GM18867 (cell line): ENCODE results near the gene SPDEF.

Experiments used
- ATAC-seq: cut with Tn5 transposase; IDR thresholded peaks from one replicate; pipeline ENCODE4 v1.9.1; 2021; ENCODE audit warnings: mild to moderate bottlenecking, moderate library complexity; ENCODE audit not compliant: unreplicated experiment

SPDEF gene

DNA sequence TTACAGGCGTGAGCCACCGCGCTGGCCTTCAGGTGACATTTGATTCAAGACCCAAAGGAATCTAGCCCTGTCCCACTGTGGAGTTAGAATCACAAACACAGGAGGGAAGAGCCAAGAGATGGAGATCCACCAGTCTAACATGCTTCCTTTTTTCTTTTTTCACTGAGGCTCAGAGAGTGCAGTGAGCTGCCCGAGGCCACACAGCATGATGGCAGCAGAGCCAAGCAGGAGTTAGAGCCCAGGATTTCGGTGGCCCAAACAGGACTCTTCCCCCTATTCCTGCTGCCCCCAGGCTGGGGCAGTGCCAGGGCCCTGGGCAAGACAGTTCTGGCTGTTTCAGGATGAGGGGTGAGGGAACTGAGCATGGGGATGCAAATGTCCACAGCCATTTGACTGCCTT lies 8.1 kb upstream of the SPDEF start:
- no peak for ATAC-seq

DNA sequence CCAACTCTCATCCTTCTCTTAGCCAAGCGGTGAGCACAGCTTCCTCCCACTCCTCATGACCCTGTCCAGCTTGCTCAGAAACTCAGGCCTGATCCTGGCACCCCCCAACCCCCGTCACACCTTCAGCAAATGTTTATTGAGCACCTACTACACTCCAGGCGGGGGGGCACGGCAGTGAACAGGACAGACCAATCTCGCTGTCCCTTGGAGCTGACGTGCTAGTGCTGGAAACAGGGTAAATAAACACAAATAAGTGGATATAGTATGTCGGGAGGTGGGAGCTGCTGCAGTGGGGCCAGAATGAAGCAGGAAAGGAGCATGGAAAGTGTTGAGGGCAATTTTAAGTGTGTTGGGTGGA lies 7.4 kb upstream of the SPDEF start:
- ATAC-seq: no peak

DNA sequence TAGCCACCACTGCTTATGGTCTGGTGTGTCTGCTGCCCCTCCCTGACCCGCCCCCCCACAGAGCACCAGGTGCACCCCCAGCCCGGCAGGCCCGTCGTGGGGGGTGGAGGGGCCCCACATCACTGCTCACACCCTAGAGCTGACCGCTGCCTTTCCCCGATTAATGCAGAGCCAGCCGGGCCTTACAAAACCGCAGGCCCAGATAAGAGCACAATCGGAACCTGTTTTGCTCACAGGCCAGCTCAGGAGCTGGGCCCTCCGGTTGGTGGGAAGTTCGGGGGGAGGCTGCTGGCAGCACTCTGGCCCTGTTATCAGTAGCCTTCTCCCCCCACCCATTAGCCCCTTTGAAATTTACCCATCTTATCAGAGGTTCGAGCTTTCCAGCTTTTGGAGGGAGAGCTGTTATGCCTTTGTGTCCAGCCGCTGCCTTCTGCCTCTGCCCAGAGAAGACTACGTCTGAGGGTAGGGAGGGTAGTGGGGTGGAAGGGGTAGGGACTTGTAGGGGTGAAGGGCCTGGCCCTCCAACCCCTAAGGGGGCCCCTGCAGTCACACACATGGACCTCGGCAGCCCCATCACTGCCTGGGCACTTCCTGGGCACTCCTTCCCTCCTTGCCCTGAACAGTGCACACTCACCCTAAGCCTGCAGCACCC lies 6.9 kb upstream of the SPDEF start:
- ATAC-seq: no peak

DNA sequence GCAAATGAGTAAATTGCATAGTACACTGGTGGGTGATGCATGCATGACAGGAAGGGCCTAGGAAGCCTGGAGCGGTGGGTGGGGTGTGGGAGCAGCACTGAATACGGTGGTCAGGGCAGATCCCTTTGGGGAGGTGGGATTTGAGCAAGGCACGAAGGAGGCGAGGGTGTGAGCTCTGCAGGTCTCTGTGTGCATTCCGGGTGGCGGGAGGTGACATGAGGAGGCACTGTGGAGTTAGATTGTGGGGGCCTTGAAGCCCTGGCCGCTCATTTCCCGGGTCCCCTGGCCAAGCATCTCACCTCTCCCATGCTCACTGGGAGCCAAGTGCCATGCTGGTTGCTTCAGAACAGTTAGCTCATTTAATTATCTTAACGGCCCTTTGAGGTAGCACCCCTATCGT lies 6.2 kb upstream of the SPDEF start:
- ATAC-seq: no peak

DNA sequence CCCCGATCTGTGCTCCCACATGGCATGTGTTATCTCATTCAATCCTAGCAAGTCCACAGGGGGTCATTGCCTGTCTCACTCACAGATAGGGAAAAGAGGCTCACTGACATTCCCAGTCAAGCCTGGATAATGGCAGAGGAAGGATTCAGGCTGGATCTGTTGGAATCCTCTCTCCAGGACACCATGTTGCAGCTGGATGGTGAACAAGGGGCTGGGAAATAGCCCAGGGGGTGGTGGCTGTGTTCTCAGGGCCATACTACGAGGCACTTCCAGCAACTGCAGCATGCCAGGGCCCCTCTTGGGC lies 5.0 kb upstream of the SPDEF start:
- no peak for ATAC-seq

DNA sequence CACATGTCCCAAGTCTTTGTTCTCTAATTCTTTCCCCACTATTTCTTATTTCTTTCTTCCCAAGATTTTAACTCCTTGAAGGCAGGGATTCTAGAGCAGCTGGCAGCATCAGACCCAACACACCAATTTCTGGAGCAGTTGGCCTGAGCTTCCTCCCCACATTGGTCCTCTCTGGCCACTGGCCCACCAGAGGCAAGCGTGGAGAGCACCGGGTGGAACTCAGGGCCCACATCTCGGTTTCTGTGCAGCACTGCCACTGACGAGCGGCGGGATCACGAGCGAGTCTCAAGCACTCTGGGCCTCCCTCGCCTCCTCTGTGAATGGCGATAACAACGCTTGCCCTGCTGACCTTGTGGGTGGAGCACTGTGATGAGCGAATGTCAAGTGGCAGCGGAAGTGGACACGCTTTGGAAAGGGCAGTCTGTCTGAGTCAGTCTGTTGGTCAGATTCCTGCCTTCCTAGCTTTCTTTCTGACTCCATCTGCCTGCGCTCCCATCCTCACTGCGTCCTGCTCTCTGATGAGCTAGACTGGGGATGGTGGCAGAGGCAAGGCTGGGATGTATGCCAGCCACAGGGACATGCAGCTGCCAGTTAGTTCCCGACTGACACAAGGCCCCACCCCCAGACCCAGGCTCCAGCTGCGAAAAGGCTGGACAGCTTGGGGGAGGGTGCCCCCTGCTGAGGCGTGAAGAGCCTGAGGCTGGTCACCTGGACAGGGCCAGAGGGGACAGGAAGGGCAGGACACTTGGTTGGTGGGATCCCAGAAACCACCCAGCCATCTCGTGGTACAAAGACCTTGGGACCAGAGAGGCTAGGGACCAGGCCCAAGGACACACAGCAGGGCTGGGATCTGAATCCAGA lies 4.5 kb upstream of the SPDEF start:
- no peak for ATAC-seq

DNA sequence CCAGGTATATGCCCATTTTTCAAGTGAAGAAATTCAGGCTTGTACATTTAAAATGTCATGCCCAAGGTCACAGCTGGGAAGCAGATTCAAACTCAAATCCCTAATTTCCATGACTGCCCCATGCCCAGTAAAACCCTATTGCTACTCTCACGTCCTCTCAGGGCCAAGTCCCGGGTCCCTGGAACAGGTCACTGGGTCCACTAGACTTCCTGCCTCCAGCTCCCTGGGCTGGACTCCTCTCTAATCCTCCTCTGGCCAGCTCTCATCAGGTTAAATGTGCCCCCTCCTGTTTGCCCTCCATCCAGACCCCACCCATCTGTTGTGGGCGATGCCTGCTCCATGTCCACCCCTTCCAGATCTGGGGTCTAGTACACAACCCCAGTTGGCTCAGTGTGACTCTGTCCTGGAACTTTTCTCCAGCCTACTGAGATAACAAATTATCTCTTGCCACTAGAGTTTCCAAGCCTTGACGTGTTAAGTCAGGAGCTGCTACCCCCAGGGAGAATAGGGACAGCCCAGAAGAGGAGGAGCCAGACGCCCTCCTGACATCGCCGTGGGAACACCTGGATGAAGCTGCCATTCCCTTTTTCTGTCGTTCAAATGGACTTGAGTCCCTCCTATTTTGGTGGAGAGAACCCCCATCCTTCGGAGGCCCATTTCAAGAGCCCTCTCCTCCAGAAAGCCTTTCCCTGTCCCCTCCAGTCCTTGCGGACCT lies 3.7 kb upstream of the SPDEF start:
- ATAC-seq: no peak

DNA sequence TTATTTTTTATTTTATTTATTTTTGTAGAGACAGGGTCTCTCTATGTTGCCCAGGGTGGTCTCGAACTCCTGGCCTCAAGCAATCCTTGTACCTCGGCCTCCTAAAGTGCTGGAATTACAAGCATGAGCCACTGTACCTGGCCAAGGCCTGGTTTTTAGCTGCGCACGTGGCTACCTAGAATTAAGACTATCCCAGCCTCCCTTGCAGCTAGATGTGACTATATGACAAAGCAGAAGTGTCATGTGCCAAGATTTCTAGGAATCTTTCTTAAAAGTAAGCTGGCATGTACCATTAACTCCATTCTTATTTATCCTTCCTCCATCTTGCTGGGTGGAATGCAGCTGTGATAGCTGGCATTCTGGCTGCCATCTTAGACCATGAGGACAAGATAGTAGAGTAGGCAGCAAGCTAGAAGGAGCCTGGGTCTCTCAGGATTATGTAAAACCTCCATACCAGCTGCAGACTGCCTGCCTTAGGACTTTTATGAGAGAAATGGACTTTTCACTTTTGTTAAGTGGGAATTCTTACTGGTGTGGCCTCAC lies 2.1 kb upstream of the SPDEF start:
- no peak for ATAC-seq

DNA sequence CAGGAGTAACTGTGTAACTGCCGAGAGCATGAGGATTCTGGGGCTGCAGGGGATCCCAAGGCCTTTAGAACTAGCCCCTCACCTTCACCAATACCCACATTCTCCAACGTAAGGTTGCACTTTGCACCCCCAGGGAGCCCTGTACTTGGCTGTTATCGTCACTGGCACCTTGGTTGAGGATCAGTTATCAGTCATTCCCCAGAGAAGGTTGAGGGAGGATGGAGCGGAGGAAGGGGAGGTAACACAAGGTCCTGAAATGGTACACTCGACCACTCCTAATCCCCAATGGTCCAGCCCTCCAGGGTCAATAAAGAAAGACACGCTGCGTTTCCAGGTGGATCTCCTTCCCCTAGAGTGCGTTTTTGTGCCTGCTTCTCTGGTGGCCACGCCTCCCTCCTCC lies 1.1 kb upstream of the SPDEF start:
- no peak for ATAC-seq

DNA sequence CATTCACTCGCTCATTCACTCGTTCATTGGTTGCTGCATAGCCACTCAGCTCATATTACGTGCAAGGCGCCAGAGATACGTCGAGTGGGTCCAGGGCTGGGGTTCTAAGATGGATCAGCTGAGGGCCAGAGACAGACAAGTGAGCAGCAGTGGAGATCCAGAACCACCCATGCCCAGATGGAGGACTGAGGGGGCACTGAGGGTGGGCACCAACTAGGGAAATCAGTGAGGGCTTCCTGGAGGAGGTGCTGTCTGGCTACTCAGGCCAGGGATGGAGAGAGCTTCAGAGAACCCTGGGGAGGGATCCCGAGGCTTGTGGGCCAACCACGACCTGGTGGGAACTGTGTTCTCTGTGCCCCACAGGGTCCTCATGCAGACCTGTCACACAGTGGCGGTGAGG lies 364 bp upstream of the SPDEF start:
- no peak for ATAC-seq

DNA sequence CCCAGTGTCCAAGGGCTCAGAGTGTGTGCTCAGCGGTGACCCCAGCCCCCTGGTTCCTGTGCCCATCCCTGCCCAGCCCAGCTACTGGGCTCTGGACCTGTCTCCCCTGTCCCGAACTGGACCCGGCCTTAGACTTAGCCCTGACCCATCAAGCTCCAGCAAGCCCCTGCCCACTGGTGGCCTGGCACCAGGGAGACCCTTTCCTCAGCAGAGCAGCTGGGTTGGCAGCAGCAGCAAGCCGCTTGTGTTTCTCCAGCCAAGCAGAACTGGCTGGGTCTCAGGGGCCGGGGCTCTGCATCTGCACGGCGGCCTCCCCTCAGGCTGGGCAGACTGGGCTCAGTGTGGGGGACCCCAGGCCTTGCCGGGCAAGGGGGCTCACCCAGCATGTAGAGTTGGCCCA lies 801 bp downstream of the SPDEF start:
- ATAC-seq: no peak

DNA sequence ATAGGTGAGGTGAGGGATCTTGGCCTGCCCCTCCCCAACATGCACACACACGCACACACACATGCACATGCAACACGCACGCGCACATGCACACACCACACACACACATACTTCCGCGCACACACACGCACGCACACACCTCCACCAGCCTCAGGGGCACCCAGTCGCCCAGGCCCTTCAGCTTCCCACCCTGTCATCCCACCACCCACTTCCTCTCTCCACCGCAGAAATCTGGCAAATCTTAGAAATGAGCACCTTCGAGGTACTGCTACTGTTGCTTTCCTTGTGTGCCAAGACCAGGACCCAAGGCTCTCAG lies 1.2 kb downstream of the SPDEF start:
- no peak for ATAC-seq

DNA sequence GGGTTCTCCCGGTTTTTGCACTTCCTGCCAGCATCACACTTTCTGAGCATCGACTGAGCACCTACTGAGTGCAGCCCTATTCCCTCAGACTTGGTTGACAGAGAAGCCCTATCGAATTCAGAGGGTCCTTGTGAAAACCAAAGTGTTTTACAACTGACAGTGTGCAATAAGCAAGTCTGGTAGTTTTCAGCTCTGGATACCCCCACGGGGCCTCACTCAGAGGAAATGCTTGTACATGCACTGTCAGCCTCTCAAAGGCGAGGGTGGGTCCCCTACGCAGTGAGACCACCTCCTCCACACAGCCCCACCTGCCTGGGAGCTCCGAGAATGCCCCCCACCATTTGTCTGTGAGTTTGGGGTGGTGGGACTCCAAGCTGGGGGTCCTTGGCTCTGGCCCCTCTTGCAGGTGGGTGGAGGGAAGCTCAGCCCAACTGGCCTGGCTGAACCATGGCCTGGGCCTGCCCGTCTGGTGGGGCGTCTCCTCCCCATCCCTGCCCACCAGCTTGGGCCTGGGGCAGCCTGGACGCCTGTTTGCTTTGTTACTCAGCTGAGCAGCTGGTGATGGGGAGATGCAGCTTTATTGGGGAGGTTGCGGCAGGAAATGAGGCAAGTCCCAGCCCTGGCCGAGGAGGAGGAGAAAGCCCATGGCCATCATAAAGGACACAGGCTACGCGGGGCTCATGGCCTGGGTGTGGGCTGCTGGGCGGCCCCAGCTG lies 1.7 kb downstream of the SPDEF start:
- ATAC-seq: no peak

DNA sequence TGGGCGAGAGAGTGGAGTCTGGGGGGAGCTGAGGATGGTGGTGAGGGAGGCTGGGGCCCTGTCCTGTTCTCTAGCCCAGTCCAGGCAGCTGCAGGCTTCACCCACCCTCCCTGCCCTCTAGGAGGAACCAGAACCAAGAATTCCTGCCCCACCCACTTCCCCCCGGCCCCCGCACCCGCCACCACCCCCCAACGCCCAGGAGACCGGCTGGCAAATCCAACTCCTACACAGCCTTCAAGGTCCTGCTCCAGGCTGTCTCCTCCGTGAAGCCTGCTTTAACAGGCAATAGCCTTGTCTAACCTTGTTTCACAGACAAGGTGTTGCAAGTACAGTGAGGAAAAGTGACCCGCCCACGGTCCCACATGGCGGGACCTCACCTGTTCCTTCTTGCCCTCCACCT lies 2.4 kb downstream of the SPDEF start:
- no peak for ATAC-seq

DNA sequence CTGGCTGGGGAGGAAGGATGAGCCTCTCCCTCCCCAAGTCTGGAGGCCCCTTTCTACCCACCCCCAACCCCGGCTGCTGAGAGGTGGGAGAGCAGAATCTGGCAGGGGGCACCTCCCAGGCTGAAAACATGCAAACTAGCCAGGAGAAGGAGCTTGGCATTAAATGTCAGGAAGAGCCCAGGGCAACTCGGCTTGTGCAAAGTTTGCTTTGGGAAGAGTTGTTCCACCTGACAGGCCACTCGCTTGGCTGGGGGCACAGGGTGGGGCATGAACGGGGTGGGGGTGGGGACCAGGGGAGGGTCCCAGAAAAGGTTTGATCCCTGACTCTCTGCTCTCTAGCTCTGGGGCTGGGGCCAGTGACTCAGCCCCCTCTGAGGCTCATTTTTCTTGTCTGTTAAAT lies 3.0 kb downstream of the SPDEF start:
- ATAC-seq: no peak

DNA sequence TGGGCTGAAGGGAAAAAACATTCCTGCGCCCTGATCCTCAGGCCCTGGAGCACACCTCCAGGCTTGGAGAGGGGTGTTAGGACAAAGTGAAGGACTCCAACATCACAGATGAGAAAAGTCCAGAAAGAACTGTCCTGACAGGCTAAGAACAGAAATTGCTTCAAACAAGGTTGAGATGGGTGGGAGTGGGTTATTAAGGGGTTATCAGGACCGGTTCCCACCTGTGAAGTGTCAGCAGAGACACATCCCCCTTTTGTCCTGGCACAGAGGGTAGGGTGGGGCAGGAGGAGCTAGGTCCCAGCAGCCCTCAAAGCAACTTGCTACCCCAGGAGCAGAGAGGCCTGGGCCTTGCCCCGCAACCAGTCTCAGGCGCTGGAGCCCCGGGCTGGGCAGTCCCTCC lies 3.5 kb downstream of the SPDEF start:
- ATAC-seq: no peak

DNA sequence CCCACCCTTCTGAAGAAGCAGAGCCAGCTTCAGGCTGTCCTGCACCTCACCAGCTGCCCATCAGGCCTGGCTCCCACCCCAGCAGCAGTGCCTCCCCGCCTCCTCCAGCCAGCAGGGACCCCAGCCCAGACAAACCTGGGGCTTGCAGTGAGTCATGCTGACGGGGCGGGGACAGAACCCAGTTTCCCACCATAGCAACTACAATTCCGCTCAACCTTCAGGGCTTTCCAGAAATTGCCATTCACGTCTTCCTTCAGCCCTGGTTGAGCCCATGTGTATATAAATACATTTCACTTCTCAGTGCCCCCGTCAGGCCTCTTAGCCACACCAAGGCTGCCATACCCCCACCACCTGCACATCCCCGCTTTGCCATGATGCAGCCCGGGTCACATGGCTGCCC lies 4.4 kb downstream of the SPDEF start:
- ATAC-seq: no peak

DNA sequence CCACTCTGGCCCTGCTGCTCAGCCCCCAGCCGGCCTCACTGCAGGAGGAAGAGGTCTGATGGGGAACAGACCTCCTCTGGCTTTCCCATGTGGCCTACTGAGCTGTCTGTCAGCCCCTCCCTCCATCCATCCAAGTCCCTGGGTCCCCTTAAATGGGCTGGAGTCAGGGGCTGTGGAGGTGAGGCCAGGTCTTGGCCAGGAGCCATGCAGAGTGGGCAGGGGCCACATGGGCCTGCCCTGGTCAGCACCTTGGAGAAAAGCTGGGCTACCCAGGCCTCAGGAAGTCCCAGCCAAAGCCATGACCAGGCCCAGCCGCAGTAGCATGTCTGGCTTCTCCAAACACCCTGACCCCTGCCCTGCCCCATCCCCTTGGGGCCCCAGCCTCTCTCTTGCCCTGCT lies 6.3 kb downstream of the SPDEF start:
- ATAC-seq: no peak

DNA sequence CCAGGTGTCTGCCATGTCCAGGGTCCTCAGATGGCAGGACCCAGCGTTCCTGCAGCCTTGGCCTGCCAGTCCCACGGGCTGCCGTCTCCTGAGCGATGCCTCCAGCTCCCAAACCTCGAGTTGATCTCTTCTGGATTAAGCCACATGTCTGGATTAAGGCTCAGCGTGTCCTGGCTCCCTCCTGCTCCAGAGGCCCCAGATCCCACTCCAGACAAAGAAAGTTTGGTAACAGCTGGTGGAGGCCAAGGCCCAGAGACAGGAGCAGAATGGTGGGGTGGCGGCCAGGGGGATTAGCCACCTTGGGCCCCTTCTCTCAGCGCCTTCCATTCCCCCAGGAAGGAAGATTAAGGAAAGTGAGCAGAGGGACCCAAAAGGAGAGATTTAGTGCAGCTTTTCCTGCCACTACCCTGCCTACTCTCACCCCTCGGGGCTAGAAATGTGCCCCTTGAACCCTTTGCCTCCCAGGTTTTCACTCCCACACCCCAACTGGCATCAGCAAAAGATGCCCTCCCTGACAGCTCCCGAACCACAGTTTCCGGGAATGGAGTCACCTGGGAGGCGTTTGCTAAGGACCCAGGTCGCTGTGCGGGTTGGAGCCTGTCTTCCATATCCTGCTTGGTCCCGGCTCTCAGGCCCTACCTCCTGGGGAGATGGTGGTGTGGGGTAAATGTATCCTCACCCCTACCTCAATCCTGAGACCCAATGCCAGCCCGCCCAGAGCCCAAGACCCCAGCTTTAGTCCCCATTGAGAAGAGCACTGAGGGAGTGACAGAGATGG lies 6.9 kb downstream of the SPDEF start:
- no peak for ATAC-seq

DNA sequence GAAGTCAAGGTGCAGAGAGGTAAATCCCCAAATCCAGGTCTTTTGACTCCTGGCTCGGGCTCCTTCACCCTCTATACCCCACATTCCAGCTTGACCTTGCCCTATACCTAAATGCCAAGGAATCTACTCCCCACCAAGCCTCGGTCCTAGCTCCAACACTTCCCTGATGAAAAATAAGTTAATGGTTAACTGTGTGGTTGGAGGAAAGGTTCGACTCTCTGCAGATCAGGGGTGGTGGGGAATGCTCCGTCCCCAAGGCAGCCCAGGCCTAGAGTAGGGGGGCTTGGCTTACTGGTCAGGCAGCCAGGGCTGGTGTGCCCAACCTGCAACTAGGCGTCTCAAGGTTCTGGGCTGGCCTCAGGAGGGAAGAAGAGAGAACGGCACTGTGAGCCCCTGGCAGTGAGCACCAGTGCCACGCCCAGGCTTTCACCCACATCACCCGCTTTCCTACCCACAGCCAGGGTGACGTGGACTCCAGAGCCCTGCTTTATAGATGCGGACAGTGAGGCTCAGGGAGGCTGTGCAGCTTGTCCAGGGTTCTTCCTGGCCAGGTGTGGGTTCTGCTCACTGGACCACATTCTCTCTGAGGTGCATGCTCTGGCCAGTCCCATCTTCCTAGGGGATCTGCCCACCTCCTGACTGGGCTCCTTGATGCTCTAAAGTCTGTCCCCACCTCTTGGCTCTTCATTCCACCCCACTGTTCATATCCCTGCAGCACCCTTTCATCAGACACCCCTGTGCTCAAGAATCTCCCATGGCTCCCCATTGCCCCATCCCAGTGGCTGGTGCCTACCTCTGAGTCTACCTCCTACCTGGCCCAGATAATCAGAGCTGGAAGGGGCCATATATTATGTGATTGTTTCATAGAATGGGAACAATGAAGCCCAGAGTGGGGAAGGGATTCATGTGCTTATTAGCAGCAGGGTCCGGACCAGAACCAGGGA lies 8.2 kb downstream of the SPDEF start:
- ATAC-seq: no peak
